Osteoblast (primary cell): ENCODE results near the gene ZGRF1. TPM values are rescaled to one million over a fixed set of nuclear protein-coding genes. Genes with fewer than 3 reads are reported as not detected.
"Not testable (repeated sequence)": the region's sequence is repeated elsewhere in the genome, so short reads cannot be mapped to it uniquely, and the experiment has no call there.

Experiments used
- DNase-seq: peaks from one replicate; pipeline ENCODE4 v3.0.0; 2011; ENCODE audit warnings: low spot score, mixed read lengths; ENCODE audit not compliant: insufficient read length; ENCODE audit errors: missing footprints
- H2AFZ ChIP-seq: 2 replicates; pipeline ENCODE4 v1.6.0; 2011; ENCODE audit warnings: mild to moderate bottlenecking, low read length
- H3K27ac ChIP-seq: 2 replicates; pipeline ENCODE4 v1.5.1; 2011; ENCODE audit warnings: mild to moderate bottlenecking, low read depth, low read length, moderate library complexity
- H3K27me3 ChIP-seq: 2 replicates; pipeline ENCODE4 v1.6.0; 2012; ENCODE audit warnings: mild to moderate bottlenecking, control low read depth, inconsistent platforms, low read length, moderate library complexity; ENCODE audit not compliant: insufficient read depth
- H3K36me3 ChIP-seq: 2 replicates; pipeline ENCODE4 v1.5.1; 2011; ENCODE audit warnings: mild to moderate bottlenecking, low read length, control low read depth, moderate library complexity; ENCODE audit not compliant: insufficient read depth
- H3K4me1 ChIP-seq: 2 replicates; pipeline ENCODE4 v1.5.1; 2011; ENCODE audit warnings: mild to moderate bottlenecking, low read length, control low read depth, moderate library complexity; ENCODE audit not compliant: insufficient read depth
- H3K4me2 ChIP-seq: 2 replicates; pipeline ENCODE4 v1.6.0; 2011; ENCODE audit warnings: mild to moderate bottlenecking, low read length; ENCODE audit not compliant: insufficient read depth
- H3K4me3 ChIP-seq: fragments of 200-600 bp; sonication (generic); 3 replicates; pipeline ENCODE4 v1.5.1; 2012; ENCODE audit warnings: mild to moderate bottlenecking, low read length, inconsistent platforms; ENCODE audit not compliant: insufficient read depth
- H3K79me2 ChIP-seq: 2 replicates; pipeline ENCODE4 v1.6.0; 2012; ENCODE audit warnings: mild to moderate bottlenecking, low read length, control low read depth, inconsistent platforms; ENCODE audit not compliant: insufficient read depth
- H3K9me3 ChIP-seq: 2 replicates; pipeline ENCODE4 v1.5.1; 2011; ENCODE audit warnings: low read depth, low read length, control low read depth
- H4K20me1 ChIP-seq: 2 replicates; pipeline ENCODE4 v1.6.0; 2012; ENCODE audit warnings: mild to moderate bottlenecking, low read length, control low read depth; ENCODE audit not compliant: insufficient read depth
- total RNA-seq: library from RNA; depleted of rRNA; stranded (reverse); fragments of >200 nt; gene quantifications from 2 replicates; pipeline ENCODE4 v1.2.3, GENCODE V29; 2012
- TF ChIP-seq, protein P1 (sequence below): IDR thresholded peaks from 2 replicates; pipeline ENCODE4 v1.5.1; 2011; ENCODE audit warnings: mild to moderate bottlenecking, low read depth, low read length, moderate library complexity; ENCODE audit errors: extremely low read depth

Gene ZGRF1
- total RNA-seq, 1 donor, result 5.8 TPM

DNA sequence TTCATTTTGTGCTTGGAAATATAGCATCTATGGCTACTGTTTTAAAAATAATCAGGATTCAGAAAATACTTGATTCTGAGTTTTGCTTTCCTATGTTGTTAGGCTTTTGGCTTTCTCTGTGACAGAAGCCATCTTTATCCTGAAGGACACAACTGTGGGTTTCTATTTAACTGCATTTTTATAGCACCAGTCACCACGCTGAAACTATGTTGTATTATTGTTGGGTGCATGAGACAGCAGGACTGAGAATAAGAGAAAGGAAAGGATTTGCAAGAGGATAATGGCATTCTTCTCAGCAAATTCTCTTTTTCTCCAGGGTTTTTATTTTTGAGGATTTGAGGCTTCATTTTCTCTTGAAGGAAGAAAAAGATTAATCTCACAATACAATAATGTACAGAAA, 110.6 kb downstream of the ZGRF1 start:
- Histone ChIP-seq H3K9me3 (no peaks in the 10 kb centered on the region), H3K36me3 (no peaks in the 10 kb centered on the region), H4K20me1 (no peaks in the 10 kb centered on the region), H2AFZ (no peak overlapping the region), H3K27me3 (peaks cover 36% of the 10 kb centered on the region), H3K27ac (no peak overlapping the region), H3K4me2 (peak overlapping the region; percentile 1), H3K4me3 (no peak overlapping the region), H3K79me2 (no peaks in the 10 kb centered on the region), H3K4me1 (peaks cover 3% of the 10 kb centered on the region)
- peak; percentile 56 for DNase-seq
- TF ChIP-seq, protein P1, sequence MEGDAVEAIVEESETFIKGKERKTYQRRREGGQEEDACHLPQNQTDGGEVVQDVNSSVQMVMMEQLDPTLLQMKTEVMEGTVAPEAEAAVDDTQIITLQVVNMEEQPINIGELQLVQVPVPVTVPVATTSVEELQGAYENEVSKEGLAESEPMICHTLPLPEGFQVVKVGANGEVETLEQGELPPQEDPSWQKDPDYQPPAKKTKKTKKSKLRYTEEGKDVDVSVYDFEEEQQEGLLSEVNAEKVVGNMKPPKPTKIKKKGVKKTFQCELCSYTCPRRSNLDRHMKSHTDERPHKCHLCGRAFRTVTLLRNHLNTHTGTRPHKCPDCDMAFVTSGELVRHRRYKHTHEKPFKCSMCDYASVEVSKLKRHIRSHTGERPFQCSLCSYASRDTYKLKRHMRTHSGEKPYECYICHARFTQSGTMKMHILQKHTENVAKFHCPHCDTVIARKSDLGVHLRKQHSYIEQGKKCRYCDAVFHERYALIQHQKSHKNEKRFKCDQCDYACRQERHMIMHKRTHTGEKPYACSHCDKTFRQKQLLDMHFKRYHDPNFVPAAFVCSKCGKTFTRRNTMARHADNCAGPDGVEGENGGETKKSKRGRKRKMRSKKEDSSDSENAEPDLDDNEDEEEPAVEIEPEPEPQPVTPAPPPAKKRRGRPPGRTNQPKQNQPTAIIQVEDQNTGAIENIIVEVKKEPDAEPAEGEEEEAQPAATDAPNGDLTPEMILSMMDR, result no peak

DNA sequence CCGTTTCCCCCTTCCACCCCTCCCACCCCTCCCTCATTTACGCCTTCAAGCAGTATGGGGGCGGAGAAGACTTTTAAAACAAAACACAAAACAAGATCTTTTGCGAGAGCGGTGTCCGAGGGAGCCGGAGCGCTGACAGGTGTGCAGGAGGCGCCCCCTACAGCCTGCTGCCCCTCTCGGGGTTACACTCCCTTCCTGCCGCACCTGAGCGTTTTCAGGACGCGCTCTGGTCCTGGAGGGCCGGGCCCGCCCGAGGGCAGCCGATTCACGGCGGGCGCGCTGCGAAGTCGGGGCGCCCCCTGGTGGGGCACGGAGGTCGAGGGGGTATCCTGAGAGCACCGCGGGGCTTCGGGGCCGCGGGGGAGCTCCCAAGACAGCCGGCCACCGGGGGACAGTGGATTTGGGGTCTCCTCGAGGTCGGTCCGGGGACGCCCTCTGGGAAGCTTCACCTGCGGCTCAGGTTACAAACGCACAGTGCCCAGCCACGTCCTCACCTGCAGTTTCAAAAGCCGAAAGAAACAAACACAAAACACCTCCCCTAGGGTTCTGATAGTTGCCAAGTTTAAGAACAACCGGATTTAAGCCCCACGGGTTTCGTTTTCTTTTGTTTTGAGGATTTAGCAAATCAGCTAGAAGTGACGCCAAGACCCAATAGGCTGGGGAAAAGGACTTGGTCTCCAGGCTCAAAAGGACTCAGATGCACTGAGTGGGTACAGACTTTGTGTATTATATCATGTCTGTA, 112.8 kb downstream of the ZGRF1 start:
- peak; percentile 88 for DNase-seq
- Histone ChIP-seq H2AFZ (peak overlapping the region; percentile 61), H3K27ac (no peak overlapping the region), H3K4me3 (peak overlapping the region; percentile 68), H3K27me3 (peaks cover 56% of the 10 kb centered on the region), H3K4me2 (peak overlapping the region; percentile 61), H3K4me1 (peaks cover 2% of the 10 kb centered on the region), H3K79me2 (no peaks in the 10 kb centered on the region), H3K36me3 (no peaks in the 10 kb centered on the region), H4K20me1 (no peaks in the 10 kb centered on the region), H3K9me3 (no peaks in the 10 kb centered on the region)
- TF ChIP-seq, protein P1, result peak; percentile 55

DNA sequence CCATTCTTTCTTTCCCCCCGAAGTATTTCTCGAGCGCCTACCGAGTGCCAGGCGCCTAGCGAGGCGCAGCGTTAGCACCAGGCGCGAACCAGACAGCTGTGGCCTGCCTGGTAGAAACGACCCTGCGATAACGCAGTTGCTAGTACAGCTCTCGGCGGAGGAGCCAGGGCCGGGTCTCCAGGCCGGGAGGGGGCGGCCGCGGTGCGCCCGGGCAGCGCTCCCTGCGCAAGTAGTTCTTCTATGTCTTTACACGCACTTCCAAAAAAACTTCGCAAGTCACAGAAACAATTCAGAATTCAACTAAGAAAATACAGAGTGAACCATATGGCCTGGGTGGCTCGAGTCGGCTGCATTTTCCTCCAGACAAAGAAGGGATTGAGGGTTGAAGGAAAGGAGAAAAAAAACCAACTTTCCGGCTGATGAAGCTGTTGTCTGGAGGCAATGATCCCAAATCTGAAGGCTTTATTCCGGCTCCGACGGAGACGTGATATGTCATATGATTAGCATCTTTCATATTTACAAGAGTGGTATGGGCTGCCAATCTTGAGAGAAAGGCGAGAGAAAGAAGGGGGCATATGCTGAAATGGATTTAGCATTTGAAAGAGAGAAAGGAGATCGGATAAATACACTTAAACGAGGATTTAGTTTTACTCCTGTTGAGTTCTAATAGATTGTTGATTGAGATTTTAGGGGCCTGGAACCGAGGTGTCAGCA, 113.5 kb downstream of the ZGRF1 start:
- DNase-seq, result peak; percentile 87
- H3K4me2 ChIP-seq, result peak overlapping the region; percentile 61
- no peak overlapping the region for H3K27ac ChIP-seq

DNA sequence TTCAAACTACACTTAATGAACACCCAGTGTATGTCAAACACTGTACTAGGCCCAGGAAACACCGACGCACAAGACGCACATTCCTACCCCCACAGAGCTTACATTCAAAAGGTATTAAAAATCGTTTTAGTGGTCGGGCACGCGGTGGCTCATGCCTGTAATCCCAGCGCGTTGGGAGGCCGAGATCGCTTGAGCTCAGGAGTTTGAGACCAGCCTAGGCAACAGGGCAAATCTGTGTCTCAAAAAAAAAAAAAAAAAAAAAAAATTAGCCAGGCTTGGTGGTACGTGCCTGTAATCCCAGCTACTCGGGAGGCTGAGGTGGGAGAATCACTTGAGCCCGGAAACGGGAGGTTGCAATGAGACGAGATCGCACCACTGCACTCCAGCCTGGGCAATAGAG, 114.3 kb downstream of the ZGRF1 start:
- H3K4me1 ChIP-seq, H3K4me2 ChIP-seq, H3K4me3 ChIP-seq, DNase-seq, H3K36me3 ChIP-seq, H3K27ac ChIP-seq, H3K9me3 ChIP-seq, H2AFZ ChIP-seq, H3K79me2 ChIP-seq, H4K20me1 ChIP-seq: not testable (repeated sequence)
- H3K27me3 ChIP-seq, result peaks cover 71% of the 10 kb centered on the region

More for the DNA sequence above, 113.5 kb downstream of the ZGRF1 start:
- Histone ChIP-seq H3K36me3 (no peaks in the 10 kb centered on the region), H2AFZ (peak overlapping the region; percentile 1), H3K4me3 (peak overlapping the region; percentile 68), H3K9me3 (no peaks in the 10 kb centered on the region), H3K4me1 (peaks cover 2% of the 10 kb centered on the region), H3K79me2 (no peaks in the 10 kb centered on the region), H4K20me1 (no peaks in the 10 kb centered on the region), H3K27me3 (peaks cover 64% of the 10 kb centered on the region)
- TF ChIP-seq, protein P1, result peak; percentile 15
